ENCODE data around the gene PSIP1. TPM values are rescaled to one million over a fixed set of nuclear protein-coding genes. Genes with fewer than 3 reads are reported as not detected.

The PSIP1 gene
- total RNA-seq, 1 donor from 2014 or later, result 21.1 TPM

Other genes with a start within 250 kb of the PSIP1 start
- 1.3 TPM for gene TTC39B, start 203.8 kb downstream of the PSIP1 start, total RNA-seq
- gene SNAPC3, start 88.1 kb downstream of the PSIP1 start, total RNA-seq, result 32.1 TPM
- gene CCDC171, start 42.1 kb upstream of the PSIP1 start, total RNA-seq, result 1.6 TPM